Left lung (tissue), 10 donors: ENCODE measurements around the gene SCPEP1. TPM values are rescaled to one million over a fixed set of nuclear protein-coding genes. Genes with fewer than 3 reads are reported as not detected.

Experiments
- ATAC-seq: fragments of 200-7000 bp; cut with Tn5 transposase; one replicate; pipeline ENCODE4 v1.9.1; 2020; ENCODE audit warnings: moderate library complexity
- DNase-seq, 4 donors: peaks; one replicate each; pipeline ENCODE4 v3.0.0-alpha.2; 2013 to 2020
- H3K27ac ChIP-seq, 2 donors: fragments of 200-600 bp; sonication (generic) in 1 of 2; one replicate each; pipeline versions ENCODE4 v1.5.0 to v1.8.0; 2020 to 2021
- H3K27me3 ChIP-seq, 2 donors: fragments of 200-600 bp; sonication (generic) in 1 of 2; one replicate each; pipeline versions ENCODE4 v1.5.0 to v1.8.0; 2020 to 2021
- H3K36me3 ChIP-seq, 2 donors: fragments of 200-600 bp; sonication (generic) in 1 of 2; one replicate each; pipeline versions ENCODE4 v1.5.0 to v1.8.0; 2020 to 2021
- H3K4me1 ChIP-seq, 2 donors: fragments of 200-600 bp; one replicate each; pipeline ENCODE4 v1.8.0; 2021
- H3K4me3 ChIP-seq, 2 donors: fragments of 200-600 bp; sonication (generic) in 1 of 2; one replicate each; pipeline versions ENCODE4 v1.5.0 to v1.8.0; 2020 to 2021; ENCODE audit warnings: mild to moderate bottlenecking in 1 of 2
- H3K9me3 ChIP-seq, 2 donors: fragments of 200-600 bp; sonication (generic) in 1 of 2; one replicate each; pipeline versions ENCODE4 v1.5.0 to v1.8.0; 2020 to 2021
- intact Hi-C, 2 donors: fragments of 100-400 bp; cut with DNase I; formaldehyde crosslinking; loops; one replicate each; pipeline versions ENCODE4 v1.11.2 to v1.14.2; 2022
- polyA plus RNA-seq, 6 donors: library from polyadenylated mRNA; unstranded; fragments of 120-200 nt; gene quantifications; one replicate each; pipeline ENCODE4 v1.2.1, GENCODE V29; 2013; ENCODE audit not compliant: insufficient read length in 6 of 6
- total RNA-seq, 2 donors: library from RNA; stranded (reverse); fragmentation: NEBNext Ultra II Directional; extraction: Animal tissue kit (Norgen Biotek cat#: 25700); gene quantifications; one replicate each; pipeline ENCODE4 v1.2.1, GENCODE V29; 2021
- TF ChIP-seq, protein P1 (sequence below), 2 donors: fragments of 200-600 bp; sonication (generic) in 1 of 2; IDR thresholded peaks; one replicate each; pipeline versions ENCODE4 v1.5.0 to v1.8.0; 2021; ENCODE audit warnings: antibody characterized with exemption in 2 of 2
- donor health status: DM: no; HTN: yes; CAD: no.
- donor health status: DM: no; HTN: no; CAD: no.

SCPEP1 gene
- total and polyA plus RNA-seq, 8 donors = 52.1 to 120 (median 61.4) TPM

DNA sequence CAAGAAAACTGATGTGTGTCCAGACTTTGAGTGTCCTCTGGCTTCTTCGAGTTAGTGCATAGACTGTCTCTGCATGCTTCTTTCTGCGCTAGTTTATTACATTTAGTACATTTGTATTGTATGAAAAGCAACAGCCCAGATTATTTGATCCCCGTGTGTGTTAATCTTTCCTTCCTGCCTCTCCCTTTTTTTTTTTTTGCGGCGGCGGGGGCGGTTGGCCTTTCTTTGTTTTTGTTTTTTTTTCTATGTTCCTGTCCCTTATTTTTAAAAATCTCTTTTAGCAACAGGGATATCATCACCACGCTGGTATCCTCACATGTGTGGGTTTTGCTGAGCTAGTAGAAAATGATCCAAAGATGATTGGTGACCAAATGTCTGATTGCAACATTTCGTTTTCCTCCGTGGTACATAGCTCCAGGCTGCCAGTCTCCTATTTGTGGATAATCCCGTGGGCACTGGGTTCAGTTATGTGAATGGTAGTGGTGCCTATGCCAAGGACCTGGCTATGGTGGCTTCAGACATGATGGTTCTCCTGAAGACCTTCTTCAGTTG is 9.4 kb downstream of the SCPEP1 start:
- H3K27me3 ChIP-seq = no peaks in the 10 kb centered on the region
- no peak for DNase-seq
- H3K27ac ChIP-seq = no peak overlapping the region
- peaks cover 0 to 87% of the 10 kb centered on the region in 2 donors for H3K36me3 ChIP-seq
- peaks cover 0 to 42% of the 10 kb centered on the region in 2 donors for H3K4me1 ChIP-seq
- H3K4me3 ChIP-seq = no peak overlapping the region
- ATAC-seq = no peak
- intact Hi-C loops = no loop called here
- TF ChIP-seq, protein P1, sequence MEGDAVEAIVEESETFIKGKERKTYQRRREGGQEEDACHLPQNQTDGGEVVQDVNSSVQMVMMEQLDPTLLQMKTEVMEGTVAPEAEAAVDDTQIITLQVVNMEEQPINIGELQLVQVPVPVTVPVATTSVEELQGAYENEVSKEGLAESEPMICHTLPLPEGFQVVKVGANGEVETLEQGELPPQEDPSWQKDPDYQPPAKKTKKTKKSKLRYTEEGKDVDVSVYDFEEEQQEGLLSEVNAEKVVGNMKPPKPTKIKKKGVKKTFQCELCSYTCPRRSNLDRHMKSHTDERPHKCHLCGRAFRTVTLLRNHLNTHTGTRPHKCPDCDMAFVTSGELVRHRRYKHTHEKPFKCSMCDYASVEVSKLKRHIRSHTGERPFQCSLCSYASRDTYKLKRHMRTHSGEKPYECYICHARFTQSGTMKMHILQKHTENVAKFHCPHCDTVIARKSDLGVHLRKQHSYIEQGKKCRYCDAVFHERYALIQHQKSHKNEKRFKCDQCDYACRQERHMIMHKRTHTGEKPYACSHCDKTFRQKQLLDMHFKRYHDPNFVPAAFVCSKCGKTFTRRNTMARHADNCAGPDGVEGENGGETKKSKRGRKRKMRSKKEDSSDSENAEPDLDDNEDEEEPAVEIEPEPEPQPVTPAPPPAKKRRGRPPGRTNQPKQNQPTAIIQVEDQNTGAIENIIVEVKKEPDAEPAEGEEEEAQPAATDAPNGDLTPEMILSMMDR (IDR thresholded peaks at IDR 0.05) = no peak
- no peaks in the 10 kb centered on the region for H3K9me3 ChIP-seq

DNA sequence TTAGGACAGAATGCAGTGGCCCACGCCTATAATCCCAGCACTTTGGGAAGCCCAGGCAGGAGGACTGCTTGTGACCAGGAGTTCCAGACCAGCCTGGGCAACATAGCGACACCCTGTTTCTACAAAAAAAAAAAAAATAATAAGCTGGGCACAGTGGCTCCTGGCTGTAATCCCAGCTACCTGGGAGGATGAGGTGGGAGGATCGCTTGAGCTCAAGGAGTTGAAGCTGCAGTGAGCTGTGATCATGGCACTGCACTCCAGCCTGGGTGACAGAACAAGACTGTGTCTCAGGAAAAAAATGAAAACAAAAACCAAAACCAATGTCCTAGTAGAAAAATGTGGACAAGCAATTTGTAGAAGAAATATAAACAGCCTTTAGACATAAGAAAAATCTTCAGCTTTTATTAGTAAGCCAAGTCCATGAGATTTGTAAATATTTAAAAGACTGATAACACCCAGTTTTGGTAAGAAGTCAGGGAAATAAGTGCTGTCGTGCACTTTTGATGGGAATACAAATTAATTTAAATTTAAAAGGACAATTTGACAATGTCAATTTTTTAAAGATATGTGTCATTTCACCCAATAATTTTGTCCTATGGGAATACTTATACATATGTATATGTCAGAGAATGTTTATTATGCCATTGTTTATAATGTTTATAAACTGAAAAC is 11.1 kb downstream of the SCPEP1 start:
- peaks cover 0 to 95% of the 10 kb centered on the region in 2 donors for H3K36me3 ChIP-seq
- intact Hi-C loops = no loop called here
- no peak overlapping the region for H3K4me3 ChIP-seq
- DNase-seq = no peak
- ATAC-seq = no peak
- no peaks in the 10 kb centered on the region for H3K27me3 ChIP-seq
- H3K9me3 ChIP-seq = no peaks in the 10 kb centered on the region
- TF ChIP-seq, protein P1 (IDR thresholded peaks at IDR 0.05) = no peak
- no peak overlapping the region for H3K27ac ChIP-seq
- H3K4me1 ChIP-seq = peaks cover 0 to 25% of the 10 kb centered on the region in 2 donors

DNA sequence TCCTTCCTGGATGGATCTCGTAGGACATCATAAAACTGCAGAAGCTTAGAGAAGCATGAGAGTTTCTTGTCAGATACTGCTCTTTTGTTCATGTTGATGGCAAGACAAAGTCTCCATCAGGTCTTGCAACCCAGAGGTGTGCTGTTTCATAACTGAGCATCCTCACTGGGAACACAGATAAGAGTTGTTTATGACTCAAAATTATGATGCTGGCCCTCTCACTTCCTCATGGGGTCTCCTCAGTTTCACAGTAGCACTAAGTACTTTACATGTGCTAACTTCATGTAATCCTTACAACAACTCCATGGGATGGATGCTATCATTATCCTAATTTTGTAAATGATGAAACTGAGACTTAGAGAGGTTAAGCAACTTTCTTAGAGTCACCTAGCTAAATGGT is 14.4 kb downstream of the SCPEP1 start:
- Histone ChIP-seq H3K4me1 (no peaks in the 10 kb centered on the region), H3K27me3 (no peaks in the 10 kb centered on the region), H3K4me3 (no peak overlapping the region), H3K9me3 (no peaks in the 10 kb centered on the region), H3K27ac (no peak overlapping the region), H3K36me3 (peaks cover 0 to 99% of the 10 kb centered on the region in 2 donors)
- ATAC-seq (no peak), DNase-seq (no peak)
- TF ChIP-seq, protein P1 (IDR thresholded peaks at IDR 0.05) = no peak
- intact Hi-C loops = no loop called here

DNA sequence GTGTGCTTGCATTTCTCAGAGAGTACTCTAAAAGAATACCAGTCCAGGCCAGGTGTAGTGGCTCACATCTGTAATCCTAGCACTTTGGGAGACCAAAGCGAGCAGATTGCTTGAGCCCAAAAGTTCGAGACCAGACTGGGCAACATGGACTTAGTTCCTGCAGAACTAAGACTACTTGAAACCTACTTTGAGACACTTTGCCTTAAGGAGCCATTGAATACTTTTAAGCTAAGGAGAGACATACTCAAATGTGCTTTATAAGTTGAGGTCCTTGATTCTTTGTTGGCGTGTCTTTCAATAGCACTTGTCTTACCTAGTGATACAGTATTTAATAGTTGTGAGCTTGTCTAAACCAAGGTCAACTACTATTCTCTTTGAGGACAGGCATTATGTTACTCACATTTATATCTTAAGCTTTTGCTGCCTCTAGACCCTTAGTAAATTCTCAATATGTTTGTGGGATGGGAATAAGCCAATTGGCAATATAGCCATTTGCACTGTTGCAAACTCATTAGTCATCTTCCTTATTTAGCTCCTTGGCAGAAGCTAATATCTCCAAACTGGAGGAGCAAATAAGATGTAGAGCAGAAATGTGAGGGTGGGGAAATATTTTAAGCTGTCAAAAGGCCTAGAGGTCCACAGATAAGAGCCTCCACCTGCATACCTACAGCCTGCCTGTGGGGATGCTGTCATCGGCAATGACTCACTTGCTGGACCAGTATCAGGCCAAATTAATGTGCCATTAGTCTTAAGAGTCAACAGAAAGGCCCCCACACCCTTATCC is 16.3 kb downstream of the SCPEP1 start:
- peaks cover 0 to 100% of the 10 kb centered on the region in 2 donors for H3K36me3 ChIP-seq
- H3K9me3 ChIP-seq = no peaks in the 10 kb centered on the region
- no peak overlapping the region for H3K4me3 ChIP-seq
- intact Hi-C loops = no loop called here
- H3K27me3 ChIP-seq = no peaks in the 10 kb centered on the region
- H3K27ac ChIP-seq = no peak overlapping the region
- ATAC-seq (peak; percentile 88), DNase-seq (no peak)
- TF ChIP-seq, protein P1 (IDR thresholded peaks at IDR 0.05) = no peak
- H3K4me1 ChIP-seq = no peaks in the 10 kb centered on the region

DNA sequence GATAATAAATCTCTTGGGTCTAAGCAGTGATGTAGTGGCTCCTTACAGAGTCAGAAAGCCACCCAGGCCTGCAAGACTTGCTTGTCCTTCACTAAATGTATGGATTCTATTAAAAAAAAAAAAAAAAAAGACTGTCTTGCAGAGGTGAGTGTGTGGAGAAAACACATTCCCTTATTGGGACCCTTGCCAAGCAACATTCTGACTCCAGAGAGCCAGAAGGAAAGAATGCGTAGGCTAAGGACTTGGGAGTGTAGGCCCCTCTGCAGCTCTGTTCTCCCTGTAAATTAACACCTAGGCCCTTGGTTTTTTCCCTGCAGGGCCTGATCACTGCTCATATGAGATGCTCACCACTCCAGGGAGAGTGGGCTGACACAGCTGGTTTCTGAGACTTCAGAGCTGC is 17.8 kb downstream of the SCPEP1 start:
- no peaks in the 10 kb centered on the region for H3K27me3 ChIP-seq
- no peak overlapping the region for H3K27ac ChIP-seq
- intact Hi-C loops = no loop called here
- ATAC-seq (no peak), DNase-seq (no peak)
- peaks cover 0 to 92% of the 10 kb centered on the region in 2 donors for H3K36me3 ChIP-seq
- H3K9me3 ChIP-seq = no peaks in the 10 kb centered on the region
- H3K4me1 ChIP-seq = no peaks in the 10 kb centered on the region
- no peak overlapping the region for H3K4me3 ChIP-seq
- TF ChIP-seq, protein P1 (IDR thresholded peaks at IDR 0.05) = no peak
